Epithelial cell of esophagus (primary cell): ENCODE data around the gene CLCNKA.
A peak's percentile ranks its signal among the peaks of the same experiment; 100 is the strongest.

Source experiments
- DNase-seq: peaks from one replicate; pipeline ENCODE4 v3.0.0; 2010; ENCODE audit warnings: low read depth
- H3K4me3 ChIP-seq: 2 replicates; pipeline ENCODE4 v1.5.1; 2011; ENCODE audit warnings: mild to moderate bottlenecking, low read length, control low read depth
- TF ChIP-seq, protein P1 (sequence below): IDR thresholded peaks from 2 replicates; pipeline ENCODE4 v1.5.1; 2011; ENCODE audit warnings: low read depth, mild to moderate bottlenecking, low read length, control low read depth, inconsistent platforms; ENCODE audit not compliant: insufficient read depth; ENCODE audit errors: missing control alignments

CLCNKA gene

DNA sequence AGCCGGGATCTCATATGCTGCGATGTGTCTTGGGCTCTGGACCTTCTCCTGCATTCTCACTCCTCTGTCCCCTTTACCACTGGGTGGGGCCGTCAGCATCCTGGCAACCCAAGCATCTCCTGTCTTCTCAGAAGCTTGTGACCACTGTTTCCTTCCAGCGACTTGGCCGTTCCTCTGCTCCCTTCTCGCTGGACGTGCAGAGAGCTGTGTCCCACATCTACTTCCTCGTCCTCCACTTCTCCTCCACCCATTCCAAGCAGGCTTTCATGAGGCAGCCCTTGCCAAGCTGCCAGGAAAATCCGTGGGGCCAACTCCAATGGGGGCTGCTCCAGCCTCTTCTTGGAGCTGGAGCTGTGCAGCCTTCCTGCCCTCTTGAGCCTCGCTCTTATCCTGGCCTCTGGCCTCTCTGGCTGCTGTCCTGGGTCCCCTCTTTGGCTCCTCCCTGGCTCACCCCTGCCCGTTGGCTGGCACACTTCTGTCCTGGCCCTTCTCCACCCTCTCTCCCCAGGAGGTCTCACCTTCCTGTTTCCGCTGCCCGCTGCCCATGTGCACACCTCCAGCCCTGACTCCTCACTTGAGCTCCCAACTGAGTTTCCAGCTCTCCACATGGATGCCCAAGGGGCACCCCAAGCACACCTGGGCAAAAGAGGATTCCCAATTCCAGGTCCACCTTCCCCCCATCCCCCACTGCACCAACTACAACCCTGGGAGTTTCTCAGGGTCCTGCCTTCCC lies 42.9 kb downstream of the CLCNKA start:
- TF ChIP-seq, protein P1, sequence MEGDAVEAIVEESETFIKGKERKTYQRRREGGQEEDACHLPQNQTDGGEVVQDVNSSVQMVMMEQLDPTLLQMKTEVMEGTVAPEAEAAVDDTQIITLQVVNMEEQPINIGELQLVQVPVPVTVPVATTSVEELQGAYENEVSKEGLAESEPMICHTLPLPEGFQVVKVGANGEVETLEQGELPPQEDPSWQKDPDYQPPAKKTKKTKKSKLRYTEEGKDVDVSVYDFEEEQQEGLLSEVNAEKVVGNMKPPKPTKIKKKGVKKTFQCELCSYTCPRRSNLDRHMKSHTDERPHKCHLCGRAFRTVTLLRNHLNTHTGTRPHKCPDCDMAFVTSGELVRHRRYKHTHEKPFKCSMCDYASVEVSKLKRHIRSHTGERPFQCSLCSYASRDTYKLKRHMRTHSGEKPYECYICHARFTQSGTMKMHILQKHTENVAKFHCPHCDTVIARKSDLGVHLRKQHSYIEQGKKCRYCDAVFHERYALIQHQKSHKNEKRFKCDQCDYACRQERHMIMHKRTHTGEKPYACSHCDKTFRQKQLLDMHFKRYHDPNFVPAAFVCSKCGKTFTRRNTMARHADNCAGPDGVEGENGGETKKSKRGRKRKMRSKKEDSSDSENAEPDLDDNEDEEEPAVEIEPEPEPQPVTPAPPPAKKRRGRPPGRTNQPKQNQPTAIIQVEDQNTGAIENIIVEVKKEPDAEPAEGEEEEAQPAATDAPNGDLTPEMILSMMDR: no peak

DNA sequence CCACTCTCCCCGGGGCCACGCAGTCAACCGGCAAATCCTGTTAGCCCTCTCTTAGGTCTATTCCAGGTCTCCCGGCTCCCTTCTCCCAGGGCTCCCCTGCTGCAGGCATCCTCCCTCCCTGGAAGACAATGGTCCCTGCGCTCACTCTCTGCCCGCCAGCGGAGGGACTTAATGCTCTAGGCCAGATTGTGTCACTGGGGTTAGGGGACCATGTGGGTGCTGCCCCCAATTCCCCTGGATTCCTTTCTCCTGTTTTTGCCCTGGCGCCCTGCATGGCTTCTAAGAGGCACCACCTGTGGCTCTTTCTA lies 43.4 kb downstream of the CLCNKA start:
- no peak overlapping the region for H3K4me3 ChIP-seq
- no peak for DNase-seq
- TF ChIP-seq, protein P1: no peak

More for the DNA sequence above, 42.9 kb downstream of the CLCNKA start:
- no peak for DNase-seq
- H3K4me3 ChIP-seq: no peak overlapping the region

DNA sequence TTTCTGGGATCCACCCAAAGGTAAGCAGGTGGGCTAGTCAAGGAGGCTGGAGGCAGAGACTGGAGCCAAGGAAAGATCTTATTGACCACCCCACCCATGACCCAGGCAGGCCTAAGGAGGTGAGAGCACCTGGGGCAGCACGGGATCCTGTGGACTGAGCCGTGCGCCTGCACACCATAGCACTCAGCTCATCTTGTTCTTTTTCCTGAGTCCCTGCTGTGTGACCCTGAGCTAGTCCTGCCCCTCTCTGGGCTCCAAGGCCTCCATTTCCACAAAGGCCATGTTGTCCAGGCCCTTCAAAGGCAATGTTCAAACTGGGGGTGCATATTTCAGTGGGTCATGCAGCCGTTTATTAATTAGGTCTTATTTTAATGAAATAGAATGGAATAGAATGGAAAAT lies 44.4 kb downstream of the CLCNKA start:
- TF ChIP-seq, protein P1: no peak
- DNase-seq: no peak

DNA sequence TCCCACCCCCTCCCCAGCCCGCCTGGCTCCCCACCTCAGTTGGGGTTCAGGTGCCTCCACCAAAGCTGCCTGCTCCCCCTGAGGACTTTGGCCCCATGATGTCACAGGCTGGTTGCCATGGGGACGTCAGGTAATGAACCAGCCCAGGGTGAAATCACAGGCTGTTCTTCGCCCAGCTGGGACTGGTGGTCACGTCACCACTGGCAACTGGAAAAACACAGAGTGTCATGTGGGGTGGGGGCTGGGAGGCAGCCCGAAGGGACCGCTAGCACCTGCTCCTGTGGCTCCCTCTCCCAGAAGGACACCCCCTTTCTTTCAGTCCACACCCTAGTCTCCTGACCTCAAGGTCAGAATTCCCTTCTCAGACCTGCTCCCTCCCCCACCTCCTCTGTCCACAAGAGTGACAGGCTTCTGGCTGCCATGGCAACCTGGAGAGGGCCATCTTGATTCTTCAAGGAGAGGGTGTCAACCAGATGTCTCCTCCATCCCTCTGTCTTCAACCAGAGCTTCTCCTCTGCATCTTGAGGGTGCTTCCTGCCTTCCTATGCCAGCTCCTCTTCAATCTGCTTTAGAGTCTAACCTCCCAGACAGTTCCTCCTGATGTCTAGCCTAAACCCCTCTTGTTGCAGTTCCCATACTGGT lies 45.4 kb downstream of the CLCNKA start:
- TF ChIP-seq, protein P1: no peak
- no peak overlapping the region for H3K4me3 ChIP-seq
- DNase-seq: peak; percentile 59

More for the DNA sequence above, 44.4 kb downstream of the CLCNKA start:
- no peak overlapping the region for H3K4me3 ChIP-seq

DNA sequence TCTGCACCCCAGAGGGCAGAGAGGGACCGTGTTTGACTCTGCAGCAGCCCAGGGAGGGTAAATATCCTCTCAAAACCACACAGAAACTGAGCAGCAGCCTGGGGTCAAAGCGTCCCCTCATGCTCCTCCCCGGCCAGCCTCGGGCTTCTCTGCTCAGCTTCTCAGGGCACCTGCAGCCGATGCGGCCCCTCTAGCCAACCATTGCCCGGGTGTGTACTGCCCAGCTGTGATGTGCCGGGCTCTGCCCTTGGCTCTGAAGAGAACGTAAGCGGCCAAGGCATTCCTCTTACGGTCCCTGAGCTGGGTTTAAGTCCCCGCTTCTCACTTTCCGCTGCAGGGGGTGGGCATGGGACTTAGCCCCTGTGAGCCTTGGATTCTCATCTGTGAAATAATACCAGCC lies 46.1 kb downstream of the CLCNKA start:
- DNase-seq: no peak
- TF ChIP-seq, protein P1: no peak
- no peak overlapping the region for H3K4me3 ChIP-seq

DNA sequence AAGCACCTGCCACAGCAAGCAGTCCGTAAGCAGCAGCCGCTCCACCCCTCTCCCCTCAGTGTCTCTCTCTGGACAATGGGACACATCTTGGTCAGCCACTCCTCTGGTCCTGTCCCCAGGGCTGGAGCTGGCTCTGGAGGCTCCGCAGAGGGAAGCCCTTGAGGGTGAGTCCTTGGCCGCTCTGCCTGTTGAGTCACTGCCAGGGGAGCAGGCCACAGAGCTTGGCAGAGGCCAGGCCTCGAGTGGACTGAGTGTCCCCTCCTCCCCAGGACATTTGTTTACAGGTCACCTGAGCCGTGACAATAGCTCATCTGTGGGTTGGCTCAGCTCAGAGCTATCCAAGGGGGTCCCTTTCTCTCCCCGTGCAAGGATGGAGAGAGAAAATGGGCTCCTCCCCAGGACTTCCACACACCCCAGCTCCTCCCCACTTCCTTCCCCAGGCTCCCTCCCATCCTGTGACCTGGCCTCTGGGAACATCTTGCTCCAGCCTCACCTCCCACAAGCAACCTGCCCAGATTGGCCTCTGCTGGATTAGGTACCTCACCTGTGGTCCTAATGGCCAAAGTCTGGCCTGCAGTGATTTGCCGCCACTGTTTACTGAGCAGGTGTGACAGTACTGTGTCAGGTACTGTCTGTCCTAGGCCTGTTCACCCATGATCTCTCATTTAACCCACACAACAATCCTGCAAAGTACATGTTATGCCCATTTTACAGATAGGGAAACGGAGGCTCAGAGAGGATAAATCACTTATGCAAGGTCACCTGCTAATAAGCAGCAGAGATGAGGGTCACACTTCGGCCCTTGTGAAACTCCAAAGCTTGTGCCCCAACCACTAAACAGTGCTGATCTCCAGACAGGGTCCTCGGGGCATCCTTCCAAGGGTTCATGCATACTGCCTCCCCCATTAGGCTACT lies 46.8 kb downstream of the CLCNKA start:
- TF ChIP-seq, protein P1: no peak
- no peak for DNase-seq
- H3K4me3 ChIP-seq: no peak overlapping the region
